ENCODE measurements around the gene UBE2D2.

DNA sequence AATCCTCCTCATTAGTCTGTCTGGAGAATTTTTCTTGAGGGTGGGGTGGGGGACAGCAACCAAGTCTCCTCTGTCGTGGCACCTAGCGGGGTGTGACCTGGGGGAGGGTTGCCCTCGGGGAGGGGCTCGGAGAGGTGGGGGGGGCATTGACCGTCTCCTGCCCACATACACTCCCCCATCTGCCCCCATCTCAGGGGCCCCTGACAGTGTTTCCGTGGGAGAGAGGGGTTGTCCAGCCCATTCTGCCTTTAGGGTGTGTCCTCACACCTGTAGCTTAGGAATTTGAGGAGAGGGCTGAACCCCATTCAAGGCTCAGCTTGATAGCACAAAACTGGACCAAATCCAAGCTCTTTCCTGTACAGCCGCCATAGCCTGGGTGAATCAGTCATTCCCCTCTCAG lies 81.1 kb downstream of the UBE2D2 start:
- TF ChIP-seq, protein P1, sequence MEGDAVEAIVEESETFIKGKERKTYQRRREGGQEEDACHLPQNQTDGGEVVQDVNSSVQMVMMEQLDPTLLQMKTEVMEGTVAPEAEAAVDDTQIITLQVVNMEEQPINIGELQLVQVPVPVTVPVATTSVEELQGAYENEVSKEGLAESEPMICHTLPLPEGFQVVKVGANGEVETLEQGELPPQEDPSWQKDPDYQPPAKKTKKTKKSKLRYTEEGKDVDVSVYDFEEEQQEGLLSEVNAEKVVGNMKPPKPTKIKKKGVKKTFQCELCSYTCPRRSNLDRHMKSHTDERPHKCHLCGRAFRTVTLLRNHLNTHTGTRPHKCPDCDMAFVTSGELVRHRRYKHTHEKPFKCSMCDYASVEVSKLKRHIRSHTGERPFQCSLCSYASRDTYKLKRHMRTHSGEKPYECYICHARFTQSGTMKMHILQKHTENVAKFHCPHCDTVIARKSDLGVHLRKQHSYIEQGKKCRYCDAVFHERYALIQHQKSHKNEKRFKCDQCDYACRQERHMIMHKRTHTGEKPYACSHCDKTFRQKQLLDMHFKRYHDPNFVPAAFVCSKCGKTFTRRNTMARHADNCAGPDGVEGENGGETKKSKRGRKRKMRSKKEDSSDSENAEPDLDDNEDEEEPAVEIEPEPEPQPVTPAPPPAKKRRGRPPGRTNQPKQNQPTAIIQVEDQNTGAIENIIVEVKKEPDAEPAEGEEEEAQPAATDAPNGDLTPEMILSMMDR (IDR thresholded peaks at IDR 0.05), result no peak
- TF ChIP-seq POLR2A (IDR thresholded peaks at IDR 0.05), result no peak

Data from heart left ventricle (tissue), 13 donors.